NB4 (cell line): ENCODE data around the gene MBD4.

Experiments used
- CTCF ChIP-seq: IDR thresholded peaks from one replicate; pipeline ENCODE4 v1.5.1; 2012; ENCODE audit warnings: low read depth, low read length
- POLR2A ChIP-seq: IDR thresholded peaks from 2 replicates; pipeline ENCODE4 v1.6.1; 2011; ENCODE audit warnings: mild to moderate bottlenecking; ENCODE audit not compliant: insufficient read length; ENCODE audit errors: extremely low read depth

- peak; percentile 40 for TF ChIP-seq CTCF
- no peak for TF ChIP-seq POLR2A
Observed at GRCh38 chr3:129482721-129483120, 43.0 kb upstream of the MBD4 start.
